Measurements from ENCODE around the gene RNF222. TPM values are rescaled to one million over a fixed set of nuclear protein-coding genes. Genes with fewer than 3 reads are reported as not detected.
A peak's percentile ranks its signal among the peaks of the same experiment; 100 is the strongest.

RNF222 gene
- total and polyA plus RNA-seq, 2 of the 8 experiments (the other 6 are each of a cell fraction or from before 2014, with no cell fraction given), result not detected

DNA sequence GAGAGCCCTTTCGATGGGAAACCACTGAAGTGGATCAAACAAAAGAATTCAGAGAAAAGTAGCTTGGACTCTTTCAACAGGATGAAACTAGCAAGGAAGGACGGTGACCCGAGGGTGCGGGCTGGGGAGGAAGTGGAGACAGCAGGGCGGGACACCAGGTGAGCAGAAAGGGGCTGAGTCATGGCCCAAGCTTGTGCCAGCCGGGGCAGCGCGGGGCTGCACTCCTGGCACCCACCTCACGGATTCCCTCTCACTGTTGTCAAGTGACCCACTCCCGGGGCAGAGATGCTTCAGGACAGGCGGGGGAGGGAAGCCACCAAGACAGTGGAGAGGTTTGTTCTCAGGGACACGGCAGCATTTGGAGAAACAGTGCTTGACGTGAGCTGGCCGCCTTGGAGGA lies 10.7 kb upstream of the RNF222 start:
- Histone ChIP-seq H3K9me3 (ENCODE audit: insufficient read depth in 2 of 2, low read depth in 1 of 2, low read length in 1 of 2) (no peaks in the 10 kb centered on the region), H2BK15ac (ENCODE audit: low read length) (no peak overlapping the region), H3K79me2 (ENCODE audit: control insufficient read depth in 1 of 2, insufficient read depth in 2 of 2, low read length in 2 of 2) (no peaks in the 10 kb centered on the region), H4K91ac (replicated peaks; ENCODE audit: insufficient read length, low read length) (peak overlapping the region; percentile 85), H2BK20ac (ENCODE audit: low read length) (peak overlapping the region; percentile 72; the same call in 1 of the 2 replicates), H3K27me3 (replicated peaks in 1 of 4; ENCODE audit: control insufficient read depth in 3 of 4, extremely low read depth in 1 of 4, insufficient read depth in 3 of 4, low read length in 3 of 4) (no peaks in the 10 kb centered on the region), H3K4ac (replicated peaks; ENCODE audit: insufficient read length, low read depth, low read length) (no peak overlapping the region), H3K23me2 (ENCODE audit: low read depth, low read length) (no peaks in the 10 kb centered on the region), H4K5ac (ENCODE audit: insufficient read length, low read depth, low read length) (no peak overlapping the region), H2BK120ac (replicated peaks; ENCODE audit: low read depth, low read length) (no peak overlapping the region), H2AFZ (ENCODE audit: low read length) (peak overlapping the region; percentile 85; the same call in 1 of the 2 replicates), H3K9ac (replicated peaks in 1 of 4; ENCODE audit: extremely low read depth in 1 of 4, low read depth in 3 of 4, low read length in 3 of 4) (no peak overlapping the region), H4K20me1 (replicated peaks in 1 of 2; ENCODE audit: control insufficient read depth in 1 of 2, insufficient read depth in 2 of 2, low read length in 2 of 2) (no peaks in the 10 kb centered on the region), H2AK5ac (ENCODE audit: low read depth, low read length) (no peak overlapping the region), H2BK12ac (ENCODE audit: low read depth, low read length) (peak overlapping the region; percentile 72; the same call in 1 of the 2 replicates), H3K79me1 (ENCODE audit: low read depth, low read length) (no peaks in the 10 kb centered on the region), H3K4me2 (ENCODE audit: insufficient read depth in 1 of 2, low read depth in 2 of 2, low read length in 2 of 2) (no peak overlapping the region), H3K4me3 (ENCODE audit: extremely low read depth in 1 of 4, insufficient read depth in 2 of 4, low read depth in 3 of 4, low read length in 4 of 4) (no peak overlapping the region), H3K27ac (ENCODE audit: low read depth, low read length) (no peak overlapping the region), H3K18ac (ENCODE audit: extremely low read depth, low read length) (peak overlapping the region; percentile 48), H3K56ac (replicated peaks; ENCODE audit: insufficient read length, low read depth, low read length) (peak overlapping the region; percentile 10), H3K23ac (ENCODE audit: insufficient read length) (no peak overlapping the region), H4K8ac (ENCODE audit: extremely low read depth, insufficient read depth, low read length) (no peak overlapping the region), H3K14ac (ENCODE audit: insufficient read length) (peak overlapping the region; percentile 10), H3K4me1 (replicated peaks in 1 of 4; ENCODE audit: control insufficient read depth in 3 of 4, insufficient read depth in 4 of 4, low read length in 3 of 4) (peaks cover 0 to 10% (median 4%) of the 10 kb centered on the region in 4 experiments; a peak in 6 of 7 replicates), H3K36me3 (ENCODE audit: control insufficient read depth in 2 of 4, insufficient read depth in 4 of 4, low read length in 3 of 4) (no peaks in the 10 kb centered on the region), H2BK5ac (ENCODE audit: low read depth, low read length) (peak overlapping the region; percentile 24; the same call in 1 of the 2 replicates)
- CTCF ChIA-PET (ENCODE audit: partially characterized antibody), result interaction anchor here (0.6 to 3.5 kb wide), 7 partner anchors 11 to 1146 kb away, joined by 3 to 21 read pairs (median 3); no protein-coding TSS in a partner anchor
- TF ChIP-seq MAX (IDR thresholded peaks at IDR 0.05) (0 out of 2 replicates have a peak, but pooled peaks have one; percentile 20), EP300 (IDR thresholded peaks at IDR 0.05; ENCODE audit: borderline replicate concordance in 1 of 2, low read depth in 2 of 2, low read length in 2 of 2) (no peak), MAFK (IDR thresholded peaks at IDR 0.05; ENCODE audit: low read depth, low read length) (peak; percentile 50; the same call in 1 of the 2 replicates), BACH1 (IDR thresholded peaks at IDR 0.05; ENCODE audit: low read length) (peak; percentile 72)
- POLR2A ChIA-PET (ENCODE audit: partially characterized antibody), result interaction anchor here (0.6 to 2.8 kb wide), 5 partner anchors 18 to 30 kb away, joined by 3 to 21 read pairs (median 3); partner anchors contain the start of gene RPL26
- DNase-seq (ENCODE audit: low read depth in 1 of 2, low spot score in 2 of 2) (no peak), FAIRE-seq (no peak)
- WGBS, 2 experiments (ENCODE audit: extremely low coverage in 1 of 2, insufficient coverage in 1 of 2, insufficient read length in 1 of 2, insufficient replicate concordance in 2 of 2, low coverage in 1 of 2, low lambda C conversion rate in 2 of 2, missing lambda C conversion rate in 1 of 2), result 80% methylated on average over 14 of the region's 14 CpGs; no CpG with 5 or more reads in 1 of the 2 experiments

All from H1 (cell line).